Measurements from ENCODE around the gene SHROOM4.

SHROOM4 gene

DNA sequence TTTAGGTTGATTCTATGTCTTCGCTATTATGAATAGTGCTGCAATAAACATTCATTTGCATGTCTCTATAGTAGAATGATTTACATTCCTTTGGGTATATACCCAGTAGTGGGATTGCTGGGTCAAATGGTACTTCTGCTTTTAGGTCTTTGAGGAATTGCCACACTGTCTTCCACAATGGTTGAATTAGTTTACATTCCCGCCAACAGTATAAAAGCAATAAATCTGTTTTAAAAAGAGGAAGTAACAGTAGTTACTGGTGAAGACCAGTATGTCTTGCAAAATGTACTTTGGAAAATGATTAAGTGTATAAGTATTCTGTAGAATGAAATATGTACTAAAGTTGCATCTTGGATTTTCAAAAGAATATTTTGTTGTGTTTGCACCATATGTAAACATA lies 77.3 kb downstream of the SHROOM4 start:
- TF ChIP-seq, protein P1, sequence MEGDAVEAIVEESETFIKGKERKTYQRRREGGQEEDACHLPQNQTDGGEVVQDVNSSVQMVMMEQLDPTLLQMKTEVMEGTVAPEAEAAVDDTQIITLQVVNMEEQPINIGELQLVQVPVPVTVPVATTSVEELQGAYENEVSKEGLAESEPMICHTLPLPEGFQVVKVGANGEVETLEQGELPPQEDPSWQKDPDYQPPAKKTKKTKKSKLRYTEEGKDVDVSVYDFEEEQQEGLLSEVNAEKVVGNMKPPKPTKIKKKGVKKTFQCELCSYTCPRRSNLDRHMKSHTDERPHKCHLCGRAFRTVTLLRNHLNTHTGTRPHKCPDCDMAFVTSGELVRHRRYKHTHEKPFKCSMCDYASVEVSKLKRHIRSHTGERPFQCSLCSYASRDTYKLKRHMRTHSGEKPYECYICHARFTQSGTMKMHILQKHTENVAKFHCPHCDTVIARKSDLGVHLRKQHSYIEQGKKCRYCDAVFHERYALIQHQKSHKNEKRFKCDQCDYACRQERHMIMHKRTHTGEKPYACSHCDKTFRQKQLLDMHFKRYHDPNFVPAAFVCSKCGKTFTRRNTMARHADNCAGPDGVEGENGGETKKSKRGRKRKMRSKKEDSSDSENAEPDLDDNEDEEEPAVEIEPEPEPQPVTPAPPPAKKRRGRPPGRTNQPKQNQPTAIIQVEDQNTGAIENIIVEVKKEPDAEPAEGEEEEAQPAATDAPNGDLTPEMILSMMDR (IDR thresholded peaks at IDR 0.05; ENCODE audit: insufficient read depth, low read length, poor library complexity, severe bottlenecking) = no peak
- Histone ChIP-seq H3K4me3 (replicated peaks; ENCODE audit: low read depth, low read length) (no peak overlapping the region), H3K27me3 (replicated peaks; ENCODE audit: control insufficient read depth, insufficient read depth, low read length) (no peaks in the 10 kb centered on the region), H3K36me3 (ENCODE audit: control insufficient read depth, insufficient read depth, low read length) (no peaks in the 10 kb centered on the region)
- no peak for DNase-seq (ENCODE audit: extremely low read depth, insufficient read length)

DNA sequence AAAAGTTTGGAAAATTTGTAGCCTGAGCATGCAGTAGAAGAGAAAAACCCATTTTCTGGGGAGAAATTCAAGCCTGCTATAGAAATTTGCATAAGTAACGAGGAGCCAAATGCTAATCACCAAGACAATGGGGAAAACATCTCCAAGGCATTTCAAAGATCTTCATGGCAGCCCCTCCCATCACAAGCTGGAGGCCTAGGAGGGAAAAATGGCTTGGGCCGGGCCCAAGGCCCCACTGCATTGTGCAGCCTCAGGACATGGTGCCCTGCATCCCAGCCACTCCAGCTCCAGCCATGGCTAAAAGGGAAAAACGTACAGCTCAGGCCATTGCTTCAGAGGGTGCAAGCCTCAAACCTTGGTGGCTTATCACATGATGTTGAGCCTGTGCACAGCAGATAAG lies 87.7 kb downstream of the SHROOM4 start:
- Histone ChIP-seq H3K4me3 (replicated peaks; ENCODE audit: low read depth, low read length) (no peak overlapping the region), H3K27me3 (replicated peaks; ENCODE audit: control insufficient read depth, insufficient read depth, low read length) (no peaks in the 10 kb centered on the region; the same call in 1 of the 2 replicates), H3K36me3 (ENCODE audit: control insufficient read depth, insufficient read depth, low read length) (no peaks in the 10 kb centered on the region)
- DNase-seq (ENCODE audit: extremely low read depth, insufficient read length) = no peak
- TF ChIP-seq, protein P1 (IDR thresholded peaks at IDR 0.05; ENCODE audit: insufficient read depth, low read length, poor library complexity, severe bottlenecking) = no peak

DNA sequence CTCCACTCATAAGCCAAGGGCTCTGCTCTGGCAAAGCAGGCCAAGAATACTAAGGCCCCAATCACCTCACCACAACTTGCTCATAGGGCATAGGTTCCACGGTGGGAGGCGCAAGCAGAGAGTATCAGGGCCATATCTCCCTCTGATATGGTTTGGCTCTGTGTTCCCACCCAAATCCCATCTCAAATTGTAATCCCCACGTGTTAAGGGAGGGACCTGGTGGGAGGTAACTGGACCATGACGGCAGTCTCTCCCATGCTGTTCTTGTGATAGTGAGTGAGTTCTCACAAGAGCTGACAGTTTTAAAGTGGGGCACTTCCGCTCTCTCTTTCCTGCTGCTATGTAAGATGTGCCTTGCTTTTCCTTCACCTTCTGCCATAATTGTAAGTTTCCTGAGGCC lies 88.7 kb downstream of the SHROOM4 start:
- no peak for DNase-seq (ENCODE audit: extremely low read depth, insufficient read length)
- no peaks in the 10 kb centered on the region; the same call in 1 of the 2 replicates for H3K27me3 ChIP-seq (replicated peaks; ENCODE audit: control insufficient read depth, insufficient read depth, low read length)
- no peak overlapping the region for H3K4me3 ChIP-seq (replicated peaks; ENCODE audit: low read depth, low read length)
- TF ChIP-seq, protein P1 (IDR thresholded peaks at IDR 0.05; ENCODE audit: insufficient read depth, low read length, poor library complexity, severe bottlenecking) = no peak
- H3K36me3 ChIP-seq (ENCODE audit: control insufficient read depth, insufficient read depth, low read length) = no peaks in the 10 kb centered on the region

DNA sequence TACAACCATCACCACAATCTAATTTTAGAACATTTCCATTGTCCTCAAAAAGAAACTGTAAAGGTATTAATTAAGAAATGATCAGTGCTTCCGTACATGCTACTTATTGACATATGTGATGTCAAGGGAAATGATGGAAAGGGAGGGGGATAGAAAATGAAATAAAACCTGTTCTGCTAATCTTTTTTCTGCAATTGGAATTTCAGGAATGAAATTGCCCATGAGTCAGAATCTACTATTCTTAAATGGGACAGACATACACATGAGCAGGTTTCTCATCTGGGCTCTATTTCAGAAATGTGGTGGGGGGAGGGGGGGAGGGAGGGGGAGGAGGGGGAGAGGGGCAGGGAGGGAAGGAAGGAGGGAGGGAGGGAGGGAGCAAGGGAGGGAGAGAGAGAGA lies 91.0 kb downstream of the SHROOM4 start:
- Histone ChIP-seq H3K36me3 (ENCODE audit: control insufficient read depth, insufficient read depth, low read length) (no peaks in the 10 kb centered on the region), H3K4me3 (replicated peaks; ENCODE audit: low read depth, low read length) (no peak overlapping the region), H3K27me3 (replicated peaks; ENCODE audit: control insufficient read depth, insufficient read depth, low read length) (no peaks in the 10 kb centered on the region; the same call in 1 of the 2 replicates)
- DNase-seq (ENCODE audit: extremely low read depth, insufficient read length) = no peak
- TF ChIP-seq, protein P1 (IDR thresholded peaks at IDR 0.05; ENCODE audit: insufficient read depth, low read length, poor library complexity, severe bottlenecking) = no peak

DNA sequence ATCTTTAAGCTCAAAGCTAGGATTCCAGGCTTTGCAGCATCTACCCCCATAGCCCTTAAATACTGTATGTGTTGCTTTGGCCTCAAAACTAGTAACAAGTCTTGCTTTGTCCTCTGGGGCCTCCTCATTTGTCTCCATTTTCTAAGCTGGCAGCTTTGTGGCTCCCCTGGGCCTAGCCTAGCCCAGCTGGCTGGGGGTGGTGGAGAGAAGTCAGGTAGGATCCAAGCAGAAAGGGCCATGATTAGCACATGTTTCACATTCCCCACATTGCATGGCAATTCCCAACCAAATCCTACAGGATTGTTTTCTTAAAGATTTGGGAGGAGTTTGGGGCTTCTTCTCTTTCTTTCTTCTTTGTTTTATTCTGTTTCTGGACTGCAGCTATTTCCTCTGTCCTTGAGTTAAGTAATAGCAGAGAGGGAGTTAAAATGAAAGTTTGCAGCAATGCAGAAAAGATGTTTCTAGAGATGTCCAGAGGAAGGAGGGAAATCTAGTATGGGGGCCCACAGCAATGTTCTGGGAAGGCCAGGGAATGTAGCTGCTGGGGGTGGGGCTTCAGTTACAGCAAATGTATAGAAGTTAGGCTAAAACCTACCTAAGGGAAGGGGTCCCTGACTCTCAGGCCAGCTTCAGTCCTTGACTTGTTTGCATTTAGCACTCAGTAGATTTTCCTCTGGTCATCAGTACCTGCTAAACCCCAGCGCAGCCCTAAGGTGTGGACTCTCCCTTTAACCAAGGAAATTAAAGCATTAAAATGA lies 92.1 kb downstream of the SHROOM4 start:
- Histone ChIP-seq H3K27me3 (replicated peaks; ENCODE audit: control insufficient read depth, insufficient read depth, low read length) (no peaks in the 10 kb centered on the region; the same call in 1 of the 2 replicates), H3K4me3 (replicated peaks; ENCODE audit: low read depth, low read length) (no peak overlapping the region), H3K36me3 (ENCODE audit: control insufficient read depth, insufficient read depth, low read length) (no peaks in the 10 kb centered on the region)
- TF ChIP-seq, protein P1 (IDR thresholded peaks at IDR 0.05; ENCODE audit: insufficient read depth, low read length, poor library complexity, severe bottlenecking) = no peak
- no peak for DNase-seq (ENCODE audit: extremely low read depth, insufficient read length)

Measured in GM06990 (cell line).